H1 (cell line): ENCODE data around the gene FBXO46. TPM values are rescaled to one million over a fixed set of nuclear protein-coding genes. Genes with fewer than 3 reads are reported as not detected.
A peak's percentile ranks its signal among the peaks of the same experiment; 100 is the strongest.

ENCODE experiments used
- CTCF ChIA-PET: fragments of 300-600 bp; sonication (Branson Sonifier 250); formaldehyde crosslinking; loops from one replicate; lab custom pipeline; 2021; ENCODE audit not compliant: partially characterized antibody; lab: Charles Lee
- POLR2A ChIA-PET: fragments of 300-600 bp; sonication (Branson Sonifier 250); formaldehyde crosslinking; loops from one replicate; lab custom pipeline; 2021; ENCODE audit warnings: inconsistent platforms; ENCODE audit not compliant: partially characterized antibody; lab: Charles Lee
- DNase-seq, 2 experiments: peaks; one replicate each; pipeline versions ENCODE4 v3.0.0 to v3.0.0-alpha.2; 2010 to 2022; ENCODE audit warnings: low spot score in 2 of 2, low read depth in 1 of 2, mixed read lengths in 1 of 2
- FAIRE-seq: peaks from 2 replicates; lab custom pipeline; 2011; peaks lifted over from hg19 to GRCh38; lab: Jason Lieb, UNC
- H2AFZ ChIP-seq: 2 replicates; pipeline ENCODE4 v1.8.1; 2012; ENCODE audit warnings: low read length, inconsistent platforms
- H2AK5ac ChIP-seq: 2 replicates; pipeline ENCODE4 v1.6.1; 2013; ENCODE audit warnings: low read depth, low read length
- H2BK120ac ChIP-seq: replicated peaks from 2 replicates; pipeline ENCODE3; 2013; ENCODE audit warnings: low read depth, low read length, inconsistent platforms
- H2BK12ac ChIP-seq: 2 replicates; pipeline ENCODE4 v1.6.1; 2013; ENCODE audit warnings: low read depth, low read length
- H2BK15ac ChIP-seq: 2 replicates; pipeline ENCODE4 v1.6.1; 2013; ENCODE audit warnings: low read length
- H2BK20ac ChIP-seq: 2 replicates; pipeline ENCODE4 v1.6.1; 2013; ENCODE audit warnings: low read length
- H2BK5ac ChIP-seq: 2 replicates; pipeline ENCODE4 v1.6.1; 2013; ENCODE audit warnings: low read depth, low read length
- H3K14ac ChIP-seq: 2 replicates; pipeline ENCODE4 v1.6.1; 2013; ENCODE audit warnings: inconsistent platforms; ENCODE audit not compliant: insufficient read length
- H3K18ac ChIP-seq: 2 replicates; pipeline ENCODE4 v1.6.1; 2013; ENCODE audit warnings: low read length; ENCODE audit errors: extremely low read depth
- H3K23ac ChIP-seq: 2 replicates; pipeline ENCODE4 v1.6.1; 2013; ENCODE audit warnings: inconsistent platforms; ENCODE audit not compliant: insufficient read length
- H3K23me2 ChIP-seq: 2 replicates; pipeline ENCODE4 v1.6.1; 2013; ENCODE audit warnings: low read depth, low read length
- H3K27ac ChIP-seq: 2 replicates; pipeline ENCODE4 v1.6.1; 2011; ENCODE audit warnings: low read depth, low read length, inconsistent platforms
- H3K27me3 ChIP-seq, 4 experiments: replicated peaks in 1 of 4; 1 replicate in 1 of 4; 2 replicates in 3 of 4; pipeline versions ENCODE4 v1.6.1 to v1.8.1; 2011 to 2013; ENCODE audit warnings: low read length in 3 of 4, mild to moderate bottlenecking in 3 of 4, inconsistent platforms in 2 of 4, mixed read lengths in 2 of 4, moderate library complexity in 1 of 4; ENCODE audit not compliant: control insufficient read depth in 3 of 4, insufficient read depth in 3 of 4; ENCODE audit errors: extremely low read depth in 1 of 4
- H3K36me3 ChIP-seq, 4 experiments: 2 replicates each; pipeline versions ENCODE4 v1.6.1 to v1.8.1; 2011 to 2013; ENCODE audit warnings: mild to moderate bottlenecking in 4 of 4, low read length in 3 of 4, moderate library complexity in 2 of 4, control low read depth in 1 of 4, inconsistent platforms in 1 of 4; ENCODE audit not compliant: insufficient read depth in 4 of 4, control insufficient read depth in 2 of 4
- H3K4ac ChIP-seq: replicated peaks from 2 replicates; pipeline ENCODE3; 2013; ENCODE audit warnings: low read length, low read depth, mixed read lengths, inconsistent platforms; ENCODE audit not compliant: insufficient read length
- H3K4me1 ChIP-seq, 4 experiments: replicated peaks in 1 of 4; 1 replicate in 1 of 4; 2 replicates in 3 of 4; pipeline versions ENCODE4 v1.6.1 to v1.8.1; 2011 to 2013; ENCODE audit warnings: low read length in 3 of 4, inconsistent platforms in 2 of 4, mixed read lengths in 1 of 4; ENCODE audit not compliant: insufficient read depth in 4 of 4, control insufficient read depth in 3 of 4
- H3K4me2 ChIP-seq, 2 experiments: 2 replicates each; pipeline versions ENCODE4 v1.6.1 to v1.8.1; 2011 to 2013; ENCODE audit warnings: low read depth in 2 of 2, low read length in 2 of 2, control low read depth in 1 of 2, inconsistent platforms in 1 of 2, mild to moderate bottlenecking in 1 of 2; ENCODE audit not compliant: insufficient read depth in 1 of 2
- H3K4me3 ChIP-seq, 4 experiments: fragments of 200-600, 300-600 bp in 1 of 4; sonication (generic), shearing (Covaris generic), sonication (Bioruptor Twin) in 1 of 4; 2 replicates each; pipeline versions ENCODE4 v1.5.1 to v1.8.1; 2011 to 2016; ENCODE audit warnings: low read length in 4 of 4, low read depth in 3 of 4, control low read depth in 2 of 4, inconsistent platforms in 2 of 4, mild to moderate bottlenecking in 2 of 4, mixed read lengths in 1 of 4, moderate library complexity in 1 of 4; ENCODE audit not compliant: insufficient read depth in 2 of 4; ENCODE audit errors: extremely low read depth in 1 of 4
- H3K56ac ChIP-seq: replicated peaks from 2 replicates; pipeline ENCODE3; 2013; ENCODE audit warnings: low read depth, mild to moderate bottlenecking, mixed read lengths, low read length, inconsistent platforms; ENCODE audit not compliant: insufficient read length
- H3K79me1 ChIP-seq: 2 replicates; pipeline ENCODE4 v1.6.1; 2013; ENCODE audit warnings: low read depth, low read length, control low read depth
- H3K79me2 ChIP-seq, 2 experiments: 2 replicates each; pipeline versions ENCODE4 v1.6.1 to v1.8.1; 2012 to 2013; ENCODE audit warnings: low read length in 2 of 2, mild to moderate bottlenecking in 2 of 2, inconsistent platforms in 1 of 2; ENCODE audit not compliant: insufficient read depth in 2 of 2, control insufficient read depth in 1 of 2
- H3K9ac ChIP-seq, 4 experiments: replicated peaks in 1 of 4; 1 replicate in 1 of 4; 2 replicates in 3 of 4; pipeline versions ENCODE4 v1.6.1 to v1.8.1; 2011 to 2013; ENCODE audit warnings: low read depth in 3 of 4, low read length in 3 of 4, control low read depth in 2 of 4, mild to moderate bottlenecking in 2 of 4, moderate library complexity in 2 of 4, inconsistent platforms in 1 of 4; ENCODE audit errors: extremely low read depth in 1 of 4
- H3K9me3 ChIP-seq, 2 experiments: 2 replicates each; pipeline versions ENCODE4 v1.6.1 to v1.8.1; 2012 to 2013; ENCODE audit warnings: mild to moderate bottlenecking in 2 of 2, moderate library complexity in 2 of 2, control low read depth in 1 of 2, inconsistent platforms in 1 of 2, low read depth in 1 of 2, low read length in 1 of 2, mixed read lengths in 1 of 2; ENCODE audit not compliant: insufficient read depth in 2 of 2
- H4K20me1 ChIP-seq, 2 experiments: replicated peaks in 1 of 2; 2 replicates each; pipeline versions ENCODE3 to v1.8.1; 2011 to 2013; ENCODE audit warnings: inconsistent platforms in 2 of 2, low read length in 2 of 2, mild to moderate bottlenecking in 1 of 2; ENCODE audit not compliant: insufficient read depth in 2 of 2, control insufficient read depth in 1 of 2
- H4K5ac ChIP-seq: 2 replicates; pipeline ENCODE4 v1.6.1; 2013; ENCODE audit warnings: low read length, low read depth, mixed read lengths, inconsistent platforms; ENCODE audit not compliant: insufficient read length
- H4K8ac ChIP-seq: 2 replicates; pipeline ENCODE4 v1.8.0; 2013; ENCODE audit warnings: mild to moderate bottlenecking, moderate library complexity, low read length, inconsistent platforms; ENCODE audit not compliant: insufficient read depth; ENCODE audit errors: extremely low read depth
- H4K91ac ChIP-seq: replicated peaks from 2 replicates; pipeline ENCODE3; 2013; ENCODE audit warnings: low read length, mixed read lengths, inconsistent platforms; ENCODE audit not compliant: insufficient read length
- GTF2F1 ChIP-seq: IDR thresholded peaks from 2 replicates; pipeline ENCODE4 v1.6.1; 2012; ENCODE audit warnings: low read depth, low read length, improper control_type of control experiment, borderline replicate concordance
- YY1 ChIP-seq: IDR thresholded peaks from 2 replicates; pipeline ENCODE4 v1.6.1; 2011; ENCODE audit warnings: low read depth, mild to moderate bottlenecking, low read length
- WGBS, 2 experiments: shearing (Covaris generic) in 1 of 2; methylation state at CpG; one replicate each; pipeline versions ENCODE4 v1.1.6 to v1.1.7; 2013 to 2015; ENCODE audit warnings: low lambda C conversion rate in 2 of 2, mixed read lengths in 2 of 2, inconsistent platforms in 1 of 2, low coverage in 1 of 2, missing lambda C conversion rate in 1 of 2; ENCODE audit not compliant: insufficient replicate concordance in 2 of 2, insufficient coverage in 1 of 2, insufficient read length in 1 of 2; ENCODE audit errors: extremely low coverage in 1 of 2, missing lambda C conversion rate in 1 of 2; 5-methylcytosine and 5-hydroxymethylcytosine counted together
- polyA plus RNA-seq, 7 experiments: library from polyadenylated mRNA; depleted of rRNA in 3 of 7; stranded (reverse) in 5 of 7; unstranded in 2 of 7; fragments of >200 nt in 5 of 7; fragments of 200-250 nt in 2 of 7; gene quantifications; 1 replicate in 5 of 7; 2 replicates in 1 of 7; 4 replicates in 1 of 7; pipeline versions ENCODE4 v1.2.1 to v1.2.3, GENCODE V29; 2011 to 2013; ENCODE audit warnings: missing spikeins in 2 of 7, mixed read lengths in 2 of 7
- total RNA-seq: library from RNA; stranded (reverse); fragmentation: NEBNext Ultra II Directional; extraction: Animal tissue kit (Norgen Biotek cat#: 25700); gene quantifications from 2 replicates; pipeline ENCODE4 v1.2.1, GENCODE V29; 2021

The FBXO46 gene
- total and polyA plus RNA-seq, 2 of the 8 experiments (the other 6 are each of a cell fraction or from before 2014, with no cell fraction given): 11.2 to 38.9 TPM

DNA sequence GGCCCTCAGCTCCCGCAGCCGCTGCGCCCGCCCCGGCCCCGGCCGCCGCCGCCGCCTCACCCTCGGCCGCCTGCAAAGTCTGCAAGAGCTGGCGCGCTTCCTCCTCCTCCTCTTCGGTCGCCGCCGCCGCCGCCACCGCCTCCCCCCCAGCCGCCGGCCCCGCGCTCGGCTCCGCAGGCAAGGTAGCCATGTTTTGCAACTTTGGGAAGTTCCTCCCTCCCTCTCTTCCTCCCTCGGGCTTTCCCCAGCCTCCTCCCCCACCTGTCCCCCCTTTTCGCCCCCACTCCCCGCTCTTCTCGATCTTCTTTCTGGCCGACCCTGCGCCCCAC lies 37.9 kb upstream of the FBXO46 start:
- Histone ChIP-seq H2AFZ (no peak overlapping the region), H3K36me3 (peaks cover 0 to 2% (median 0%) of the 10 kb centered on the region in 4 experiments; a peak in 2 of 8 replicates), H3K27ac (peak overlapping the region; percentile 96), H4K5ac (peak overlapping the region; percentile 96), H3K18ac (peak overlapping the region; percentile 100), H2BK120ac (peak overlapping the region; percentile 86), H3K23me2 (peaks cover 28% of the 10 kb centered on the region), H3K79me2 (no peaks in the 10 kb centered on the region), H4K91ac (peak overlapping the region; percentile 99), H3K79me1 (no peaks in the 10 kb centered on the region), H3K9ac (peak overlapping the region; percentile 68 to 91 (median 85)), H3K4me3 (peak overlapping the region; percentile 57 to 89 (median 71)), H3K4me1 (peaks cover 7 to 39% (median 31%) of the 10 kb centered on the region in 4 experiments), H2BK12ac (peak overlapping the region; percentile 80; the same call in 1 of the 2 replicates), H2BK15ac (no peak overlapping the region), H3K9me3 (no peaks in the 10 kb centered on the region), H4K8ac (peak overlapping the region; percentile 90), H3K4ac (peak overlapping the region; percentile 90), H2BK5ac (peak overlapping the region; percentile 98), H3K23ac (no peak overlapping the region), H2AK5ac (peak overlapping the region; percentile 98; the same call in 1 of the 2 replicates), H2BK20ac (0 out of 2 replicates have a peak overlapping the region, but pooled peaks have one; percentile 21), H3K14ac (peak overlapping the region; percentile 100), H3K56ac (peak overlapping the region; percentile 97), H3K4me2 (peak overlapping the region; percentile 61 to 94), H4K20me1 (peaks cover 0 to 3% of the 10 kb centered on the region in 2 experiments), H3K27me3 (no peaks in the 10 kb centered on the region)
- TF ChIP-seq YY1: peak; percentile 44; the same call in 1 of the 2 replicates
- TF ChIP-seq GTF2F1: no peak
- no peak for FAIRE-seq
- DNase-seq: peak in 1 of 2 experiments; percentile 67
- WGBS, 2 experiments: no CpG with 5 or more reads among the region's 33 CpGs
- ChIA-PET POLR2A (interaction anchor here (0.8 to 16.2 kb wide), 20 partner anchors 12 to 239 kb away, joined by 3 to 284 read pairs (median 6); partner anchors contain the start of genes DMPK, DMWD, FBXO46 and MEIOSIN), CTCF (interaction anchor here (0.8 to 6.7 kb wide), 11 partner anchors 12 to 125 kb away, joined by 3 to 55 read pairs (median 5); partner anchors contain the start of genes DMPK, DMWD and RSPH6A)
